Non-pigmented ciliary epithelial cell (primary cell): Measurements from ENCODE around the gene PCGF1.

Experiments
- DNase-seq: peaks from one replicate; pipeline ENCODE4 v3.0.0-alpha.2; 2010; ENCODE audit warnings: low read depth

The PCGF1 gene

DNA sequence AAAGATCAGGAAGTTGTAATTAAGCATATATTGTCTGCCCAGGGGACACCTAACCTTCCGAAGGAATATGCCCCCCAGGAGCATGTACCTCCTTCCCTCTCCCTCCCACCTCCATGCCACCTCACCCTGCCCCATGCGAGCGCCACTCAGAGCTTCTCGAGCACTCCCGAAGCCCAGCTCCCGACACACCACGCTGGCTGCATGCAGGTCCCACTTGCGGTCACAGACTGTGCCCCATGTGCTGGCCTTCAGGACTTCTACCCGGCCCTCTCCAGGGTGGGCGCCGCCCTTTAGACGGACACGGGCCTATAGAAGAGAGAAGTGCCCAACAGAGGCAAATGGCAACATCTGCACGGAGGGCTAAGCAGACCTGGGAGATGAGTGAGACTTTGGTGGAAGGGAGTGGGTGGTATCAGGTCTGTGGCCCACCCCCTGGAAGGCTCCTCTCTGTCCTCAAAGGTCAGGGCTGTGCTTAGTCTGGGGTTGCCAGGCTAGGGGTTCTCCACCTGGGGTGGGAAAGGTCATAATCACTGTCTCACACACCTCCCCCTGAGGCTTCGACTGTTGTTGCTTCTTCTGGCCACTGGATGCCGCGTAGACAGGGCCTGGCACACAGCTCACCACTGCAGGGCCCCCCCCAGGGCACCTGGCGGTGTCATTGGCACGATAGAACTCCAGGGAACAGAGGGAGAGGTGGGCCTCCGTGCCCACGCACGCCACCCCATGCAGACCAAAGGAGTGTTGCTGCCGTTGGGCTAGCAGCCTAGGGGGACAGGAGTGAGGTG is 28.9 kb upstream of the PCGF1 start:
- DNase-seq: no peak

DNA sequence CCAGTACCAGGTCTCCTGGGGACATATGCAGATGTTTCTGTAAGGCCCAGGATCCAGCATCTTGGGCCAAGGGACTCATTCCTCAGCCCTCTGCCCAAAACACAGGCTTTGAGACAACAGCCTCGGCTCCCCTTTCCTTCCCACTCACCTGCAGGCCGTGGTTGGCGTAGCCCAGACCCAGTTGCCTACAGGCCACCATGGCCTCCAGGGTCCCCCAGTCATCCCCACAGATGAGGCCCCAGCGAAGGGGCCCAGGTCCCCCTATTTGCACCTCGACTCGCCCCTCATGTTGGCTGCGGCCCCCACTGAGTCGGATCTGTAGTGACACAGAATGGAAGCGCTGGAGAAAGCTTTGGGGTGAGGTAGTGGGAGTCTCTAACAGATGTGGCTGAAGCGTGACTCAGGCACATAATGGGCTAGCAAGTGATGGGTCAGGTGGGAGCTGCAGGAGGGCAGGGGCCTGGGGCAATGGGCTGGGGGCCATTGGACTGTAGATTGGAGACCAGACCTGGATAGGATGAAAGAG is 28.0 kb upstream of the PCGF1 start:
- no peak for DNase-seq

DNA sequence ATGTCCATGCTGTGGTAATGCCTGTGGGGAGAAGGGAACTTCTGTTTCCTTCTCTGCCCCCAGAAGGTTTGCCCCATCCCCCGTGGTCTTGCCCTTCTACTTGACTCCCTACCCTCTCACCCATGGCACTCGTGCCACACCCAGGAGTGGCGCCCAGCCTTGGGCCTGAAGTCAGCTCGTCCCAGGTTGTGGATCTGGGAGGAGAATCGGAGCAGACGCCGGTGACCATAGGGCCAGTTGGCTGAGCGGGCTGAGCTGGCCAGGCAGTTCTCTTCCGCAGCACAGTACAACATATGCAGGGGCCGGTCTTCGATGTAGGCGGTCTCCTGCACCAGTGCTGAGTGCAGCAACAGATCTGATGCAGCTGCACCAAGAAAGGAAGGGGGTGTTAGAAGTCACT is 26.9 kb upstream of the PCGF1 start:
- no peak for DNase-seq

DNA sequence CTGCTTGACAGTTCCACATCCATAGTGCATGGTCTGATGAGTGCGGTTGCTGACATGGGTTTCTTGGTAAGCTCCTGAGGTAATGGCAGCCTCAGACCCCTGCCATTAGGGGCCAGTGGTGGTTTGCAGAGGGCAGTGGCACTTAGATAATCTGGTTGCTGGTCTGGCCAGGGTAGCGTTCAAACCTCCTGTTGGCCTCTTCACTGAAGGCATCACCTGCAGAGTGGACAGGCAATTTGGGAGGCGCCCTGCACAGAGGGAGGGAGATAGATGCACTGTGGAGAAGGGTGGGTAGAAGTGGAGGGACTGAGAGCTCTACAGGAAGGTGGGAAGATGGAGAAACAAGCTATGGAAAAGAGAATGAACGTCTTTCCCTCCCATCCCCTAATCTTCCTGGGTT is 26.0 kb upstream of the PCGF1 start:
- no peak for DNase-seq

DNA sequence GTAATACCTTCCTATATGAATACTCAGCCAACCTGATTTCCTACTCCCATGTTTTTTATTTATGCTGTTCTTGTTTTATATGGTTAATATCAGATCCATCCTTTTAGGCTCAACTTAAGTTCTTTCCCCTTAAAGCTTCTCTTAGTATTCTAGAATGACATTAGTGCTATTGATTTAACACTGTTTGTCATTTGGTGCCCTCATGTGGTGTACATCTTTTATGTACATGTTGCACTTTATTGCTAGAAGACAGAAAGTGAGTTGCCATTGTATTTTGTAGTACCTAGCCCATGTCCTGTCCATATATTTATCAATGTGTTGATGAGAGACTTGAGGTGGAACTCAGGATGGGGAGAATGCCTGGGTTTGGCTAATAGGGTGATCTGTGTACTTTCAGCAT is 24.7 kb upstream of the PCGF1 start:
- DNase-seq: no peak

DNA sequence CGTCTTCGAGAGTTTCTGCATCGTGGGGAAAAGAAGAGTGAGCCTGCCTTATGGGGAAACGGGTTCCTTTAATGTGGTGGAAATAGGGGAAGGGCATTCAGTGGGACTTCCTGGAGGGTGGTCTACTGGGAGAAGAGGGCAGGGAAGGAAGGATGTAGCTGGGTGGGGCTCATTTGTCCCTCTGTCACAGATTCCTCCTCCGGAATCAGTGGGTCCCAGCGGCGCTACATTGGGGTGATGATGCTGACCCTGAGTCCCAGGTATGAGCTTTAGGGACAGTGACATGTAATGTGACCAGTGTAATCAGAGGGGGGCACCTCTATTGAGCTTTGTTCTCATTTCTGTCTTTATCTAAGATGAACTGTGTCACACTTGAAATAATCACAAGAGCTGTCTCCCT is 24.2 kb upstream of the PCGF1 start:
- no peak for DNase-seq

DNA sequence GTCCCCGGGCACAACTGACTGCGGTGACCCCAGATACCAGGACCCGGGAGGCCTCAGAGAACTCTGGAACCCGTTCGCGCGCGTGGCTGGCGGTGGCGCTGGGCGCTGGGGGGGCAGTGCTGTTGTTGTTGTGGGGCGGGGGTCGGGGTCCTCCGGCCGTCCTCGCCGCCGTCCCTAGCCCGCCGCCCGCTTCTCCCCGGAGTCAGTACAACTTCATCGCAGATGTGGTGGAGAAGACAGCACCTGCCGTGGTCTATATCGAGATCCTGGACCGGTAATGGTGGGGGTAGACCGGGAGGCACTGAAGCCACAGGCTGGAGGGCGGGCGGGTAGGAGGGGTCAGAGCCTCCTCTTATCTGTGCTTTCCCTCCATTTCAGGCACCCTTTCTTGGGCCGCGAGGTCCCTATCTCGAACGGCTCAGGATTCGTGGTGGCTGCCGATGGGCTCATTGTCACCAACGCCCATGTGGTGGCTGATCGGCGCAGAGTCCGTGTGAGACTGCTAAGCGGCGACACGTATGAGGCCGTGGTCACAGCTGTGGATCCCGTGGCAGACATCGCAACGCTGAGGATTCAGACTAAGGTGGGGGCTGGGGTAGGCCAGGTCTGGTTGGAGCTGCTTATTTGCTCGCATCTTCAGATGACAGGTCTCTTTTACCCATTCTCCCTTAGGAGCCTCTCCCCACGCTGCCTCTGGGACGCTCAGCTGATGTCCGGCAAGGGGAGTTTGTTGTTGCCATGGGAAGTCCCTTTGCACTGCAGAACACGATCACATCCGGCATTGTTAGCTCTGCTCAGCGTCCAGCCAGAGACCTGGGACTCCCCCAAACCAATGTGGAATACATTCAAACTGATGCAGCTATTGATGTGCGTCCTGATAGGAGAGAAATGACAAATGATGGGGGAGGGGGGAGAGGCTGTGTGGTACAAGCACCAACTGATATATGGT is 23.0 kb upstream of the PCGF1 start:
- DNase-seq: no peak

DNA sequence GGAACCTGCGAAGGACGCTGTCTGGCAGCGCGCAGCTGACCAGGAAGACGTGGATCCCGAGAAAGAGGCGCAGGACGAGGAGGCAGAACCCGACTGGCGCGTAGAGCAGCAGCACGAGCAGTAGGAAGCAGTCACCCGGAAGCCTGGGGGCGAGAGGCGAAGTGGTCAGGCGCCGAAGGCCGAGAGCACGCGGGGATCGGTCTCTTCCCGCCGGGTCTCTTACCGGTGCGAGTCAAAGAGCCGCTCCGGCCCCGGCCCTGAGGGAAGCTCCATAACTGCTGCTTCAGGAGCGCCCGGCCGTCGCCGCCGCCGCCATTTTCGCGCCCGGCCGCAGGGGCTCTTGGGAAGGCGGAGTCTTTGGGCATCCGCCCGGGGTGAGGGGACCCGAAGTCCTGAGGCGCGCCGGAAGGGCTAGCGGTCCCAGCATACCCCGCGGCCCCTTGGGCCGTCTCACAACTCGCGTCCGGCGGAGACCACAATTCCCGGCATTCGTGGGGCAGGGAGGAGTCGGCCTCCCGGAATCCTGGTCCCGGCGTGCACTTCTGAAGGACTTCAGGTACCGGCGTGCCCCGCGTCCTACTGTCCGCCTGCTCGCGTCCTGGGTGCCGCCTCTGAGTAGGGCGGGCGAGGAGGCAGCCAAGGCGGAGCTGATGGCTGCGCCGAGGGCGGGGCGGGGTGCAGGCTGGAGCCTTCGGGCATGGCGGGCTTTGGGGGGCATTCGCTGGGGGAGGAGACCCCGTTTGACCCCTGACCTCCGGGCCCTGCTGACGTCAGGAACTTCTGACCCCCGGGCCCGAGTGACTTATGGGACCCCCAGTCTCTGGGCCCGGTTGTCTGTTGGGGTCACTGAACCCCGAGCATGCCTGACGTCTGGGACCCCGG is 22.1 kb upstream of the PCGF1 start, which contains the start of the genes AUP1 and HTRA2:
Gene AUP1, minus strand, starts transcription at position 350 of the 882 bp plus-strand sequence. Its CDS starts 77 bp downstream, at position 273.
Gene HTRA2, plus strand, starts transcription at position 577 of the 882 bp plus-strand sequence. Its CDS starts 74 bp downstream, at position 651.
- peak; percentile 96 for DNase-seq

DNA sequence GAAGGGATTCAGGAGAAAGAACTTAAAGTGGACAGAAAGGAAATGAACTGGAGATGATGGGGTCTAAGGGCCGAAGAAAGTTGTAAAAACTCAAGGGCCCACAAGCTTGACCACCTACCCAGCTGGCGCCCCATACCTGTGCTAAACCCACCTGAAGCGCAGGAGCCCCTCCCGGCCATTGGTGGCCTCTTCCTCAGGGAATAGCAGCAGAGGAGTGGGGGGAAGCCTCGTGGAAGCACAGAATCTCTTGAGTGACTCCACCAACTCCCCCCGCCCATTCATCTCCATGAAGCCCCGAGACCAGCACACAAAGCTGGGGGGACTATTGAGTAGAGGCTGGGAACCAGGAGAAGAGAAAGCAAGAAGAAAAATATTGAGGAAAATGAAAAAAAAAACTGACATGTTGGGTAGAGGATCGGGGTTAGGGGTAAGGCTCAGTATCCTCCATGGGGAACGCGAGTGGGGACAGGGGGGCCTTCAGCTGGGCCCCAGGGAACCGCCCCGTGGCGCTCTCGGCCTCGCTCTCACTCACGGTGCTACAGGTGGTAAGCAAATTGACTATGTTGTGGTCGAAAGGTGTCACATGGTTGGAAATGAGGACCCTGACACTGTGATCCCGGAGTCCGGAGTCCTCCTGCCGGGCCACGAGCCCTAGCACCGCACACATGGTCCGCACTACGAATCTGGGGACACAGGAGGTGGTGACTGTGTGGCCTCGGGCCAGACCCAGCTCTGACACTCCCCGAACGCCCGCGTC is 21.3 kb upstream of the PCGF1 start:
- no peak for DNase-seq

DNA sequence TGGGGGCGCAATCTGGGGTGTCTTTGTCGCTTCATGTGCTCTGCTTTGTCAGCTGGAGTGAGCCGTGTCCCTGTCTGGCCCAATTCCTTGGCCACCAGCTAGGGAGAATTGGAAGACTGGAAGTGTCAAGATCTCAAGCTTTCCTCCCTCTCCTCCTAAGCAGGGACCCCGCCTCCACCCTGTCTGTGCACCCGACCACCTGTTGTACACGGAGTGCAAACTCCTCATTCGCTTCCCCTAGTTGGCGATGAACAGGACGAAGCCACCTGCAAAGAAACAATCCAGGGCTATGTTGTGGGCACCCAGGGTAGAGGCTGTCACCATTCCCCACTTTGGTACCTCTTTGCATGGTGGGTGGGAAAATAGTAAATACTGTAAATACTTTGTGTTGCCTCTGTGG is 20.2 kb upstream of the PCGF1 start:
- DNase-seq: no peak

DNA sequence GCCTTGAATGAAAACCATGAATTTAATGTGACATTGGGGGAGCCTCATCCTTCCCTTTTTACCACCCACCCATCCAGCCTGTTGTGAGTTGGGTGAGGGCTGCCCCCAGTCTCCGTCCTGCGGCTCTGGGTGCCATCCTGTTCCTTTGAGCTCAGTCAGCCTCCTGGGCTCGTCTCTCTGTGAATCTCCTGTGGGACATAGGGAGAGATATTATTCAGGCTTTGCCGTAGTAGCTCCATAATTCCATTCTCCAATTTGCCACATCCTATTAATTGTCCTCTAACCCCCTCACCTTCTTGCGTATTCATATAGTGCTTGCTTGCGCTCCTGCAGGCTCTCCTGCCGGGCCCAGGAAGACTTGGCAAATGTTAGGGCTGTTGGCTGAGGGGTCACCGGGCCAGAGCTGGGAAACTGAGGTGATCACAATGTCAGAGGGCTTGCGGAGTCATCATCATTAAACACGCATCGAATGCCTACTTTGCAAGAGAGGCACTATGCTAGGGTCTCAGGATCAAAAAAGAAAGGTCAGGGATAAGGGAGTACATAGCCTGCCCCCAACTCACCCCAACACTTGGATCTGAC is 19.2 kb upstream of the PCGF1 start:
- DNase-seq: no peak

DNA sequence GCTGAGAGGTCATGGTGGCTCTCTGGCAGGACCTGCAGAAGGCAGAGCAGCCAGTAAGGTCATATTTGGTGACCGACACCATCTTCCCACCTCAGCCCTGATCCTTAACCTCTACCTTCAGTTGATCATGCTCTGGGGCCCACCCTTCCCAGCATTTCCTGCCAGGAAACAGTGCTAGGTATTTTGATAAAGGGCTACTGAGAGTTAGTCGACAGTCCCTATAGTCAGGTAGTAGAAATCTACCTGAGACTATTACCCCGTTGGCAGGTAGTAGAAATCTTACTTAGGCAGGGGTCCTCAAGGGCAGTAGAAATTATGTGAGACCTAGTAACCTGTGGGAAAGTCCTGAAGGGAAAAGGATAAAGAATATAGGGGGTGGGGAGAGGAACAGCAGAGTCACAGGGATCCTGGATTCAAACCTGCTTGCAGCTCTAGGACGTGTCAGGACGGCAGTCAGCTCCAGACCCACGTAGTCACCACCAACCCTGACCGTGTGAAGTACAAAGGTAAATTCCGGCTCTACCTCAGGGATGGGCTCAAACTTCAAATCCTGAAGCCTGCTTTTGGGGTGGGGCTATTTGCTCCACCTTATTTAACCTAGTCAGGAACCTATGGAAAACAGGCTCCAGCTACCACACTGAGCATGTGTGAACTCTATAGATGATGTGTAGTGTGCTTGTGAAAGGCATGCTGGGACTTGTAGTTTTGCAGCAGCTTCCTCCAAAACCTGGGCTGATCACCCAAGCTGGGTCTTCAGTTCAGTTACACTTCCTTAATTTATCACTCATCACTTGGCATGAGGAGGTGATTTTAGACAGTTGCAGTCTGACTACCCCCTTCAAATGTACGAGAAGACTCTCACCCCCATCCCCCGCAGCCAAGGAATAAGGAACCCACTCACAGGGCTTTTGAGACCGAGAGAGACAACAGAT is 18.5 kb upstream of the PCGF1 start, which contains the start of gene DQX1:
Gene DQX1, minus strand, starts transcription at position 515 of the 932 bp plus-strand sequence. Its CDS starts 502 bp downstream, at position 13.
- no peak for DNase-seq

DNA sequence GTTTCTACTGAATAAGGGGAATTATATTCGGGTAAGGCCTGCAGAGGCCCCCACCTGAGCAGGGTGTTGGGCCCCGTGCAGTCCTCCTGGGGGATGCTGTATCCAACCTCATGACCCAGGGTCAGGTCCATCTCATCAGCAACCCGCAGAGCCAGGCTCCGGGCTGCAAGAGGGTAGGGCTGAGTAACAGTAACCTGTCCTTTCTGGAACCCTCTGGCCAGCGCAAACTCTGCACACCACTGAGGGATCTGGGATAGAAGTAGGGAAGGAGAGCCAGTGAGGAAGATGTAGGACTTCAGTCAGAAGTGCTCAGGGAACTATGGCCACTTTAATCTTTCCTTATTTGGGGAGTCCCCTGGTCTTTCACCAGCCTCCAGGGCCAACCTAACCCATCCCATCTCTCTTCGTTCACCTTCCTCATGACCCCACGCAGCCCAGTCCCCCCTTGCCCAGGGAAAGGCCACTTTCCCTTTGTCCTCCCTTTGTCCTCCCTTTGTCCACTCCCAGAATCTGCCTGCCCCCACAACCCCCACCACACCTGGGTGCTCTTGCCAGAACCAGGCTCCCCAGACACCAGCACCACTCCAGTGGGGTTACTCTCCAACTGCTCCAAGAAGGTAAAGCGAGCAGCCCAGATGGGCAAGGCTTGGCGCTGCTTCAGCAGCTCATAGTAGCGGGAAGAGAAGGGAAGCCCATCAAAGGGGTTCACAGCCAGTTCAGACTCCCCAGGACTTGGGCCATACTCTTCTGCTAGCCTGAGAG is 17.6 kb upstream of the PCGF1 start:
- DNase-seq: no peak

DNA sequence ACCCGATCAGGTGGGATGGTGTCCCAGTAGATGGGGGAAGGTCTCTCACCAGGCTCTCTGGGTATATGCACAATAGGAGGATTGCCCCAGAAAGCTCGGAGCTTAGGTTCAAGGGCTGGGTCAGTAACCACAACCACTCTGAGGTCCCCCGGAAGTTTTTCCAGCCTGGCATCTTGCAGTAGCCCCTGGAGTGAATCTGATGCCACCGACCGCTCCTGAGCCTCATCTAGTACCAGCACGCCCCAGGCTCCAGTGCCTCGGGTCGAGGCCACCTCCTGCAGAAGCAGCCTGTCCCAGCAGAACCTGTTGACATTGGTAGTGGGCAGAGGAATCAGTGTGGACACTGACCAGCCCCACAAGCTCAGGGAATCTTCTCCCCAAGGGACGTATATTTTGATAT is 16.5 kb upstream of the PCGF1 start:
- DNase-seq: no peak

DNA sequence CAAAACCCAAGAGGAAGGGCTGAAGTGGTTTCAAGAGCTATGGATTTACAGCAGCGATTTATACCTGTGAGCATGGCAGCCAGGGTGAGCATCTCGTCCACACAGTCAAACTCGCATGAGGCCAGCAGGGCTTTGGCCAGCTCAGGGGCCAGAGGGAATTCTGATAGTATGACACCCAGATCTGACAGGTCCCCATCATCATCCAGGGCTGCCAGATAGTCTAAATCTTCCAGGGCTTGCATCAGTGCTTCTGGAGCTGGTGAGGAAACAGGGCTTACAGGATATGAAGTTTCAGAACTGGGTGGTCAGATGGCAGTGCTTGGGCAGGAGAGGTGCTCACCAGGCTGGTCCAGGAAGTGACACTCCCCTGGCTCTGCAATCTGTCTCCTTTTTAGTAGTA is 15.0 kb upstream of the PCGF1 start:
- DNase-seq: no peak

DNA sequence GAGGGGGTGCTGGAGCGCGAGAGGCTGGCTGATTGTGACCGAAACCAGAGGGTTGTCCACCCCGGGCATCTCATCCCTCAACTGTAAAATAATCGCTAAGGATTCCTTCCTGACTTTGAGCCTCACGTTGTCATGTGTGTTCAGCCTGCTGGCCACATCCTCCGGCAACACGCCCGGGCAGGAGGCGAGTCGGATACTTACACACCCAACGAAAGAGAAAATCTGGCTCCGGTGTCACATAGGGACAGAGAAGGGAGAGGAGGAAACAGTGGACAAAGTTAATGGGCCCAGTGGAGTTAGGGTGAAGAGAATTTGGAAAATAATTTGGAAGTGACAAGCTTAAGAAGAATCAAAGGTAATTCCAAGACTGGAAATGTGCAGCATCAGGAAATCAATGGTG is 9.2 kb upstream of the PCGF1 start:
- DNase-seq: no peak

DNA sequence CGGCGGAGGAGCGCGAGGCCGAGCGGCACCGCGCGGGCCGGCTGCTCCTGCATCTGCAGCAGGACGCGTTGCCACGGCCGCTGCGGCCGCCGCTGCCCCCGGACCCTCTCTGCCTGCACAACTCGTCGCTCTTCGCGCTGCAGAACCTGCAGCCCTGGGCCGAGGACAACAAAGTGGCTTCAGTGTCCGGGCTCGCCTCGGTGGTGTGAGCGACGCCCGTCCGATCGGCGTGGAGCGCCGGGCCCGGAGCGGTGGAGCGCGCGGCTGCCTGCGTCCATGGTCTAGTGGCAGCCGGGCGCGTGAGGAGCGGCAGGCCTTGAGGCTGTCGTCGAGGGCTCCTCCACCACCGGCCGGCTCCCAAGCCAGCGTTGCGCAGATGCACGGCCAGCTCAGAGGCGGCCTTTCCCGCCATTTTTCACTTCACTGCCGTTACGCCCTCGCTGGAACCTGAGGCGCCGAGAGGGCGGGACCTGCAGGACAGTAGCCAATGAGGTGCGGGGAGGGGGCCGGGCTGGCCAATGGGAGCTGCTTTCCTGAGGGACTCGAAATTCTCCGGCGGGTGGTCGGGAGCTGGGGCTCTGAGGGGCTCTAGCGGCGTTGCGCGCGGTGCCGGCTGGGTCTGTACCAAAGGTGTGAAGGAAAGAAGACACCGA is 8.6 kb upstream of the PCGF1 start:
- no peak for DNase-seq
